A549 (cell line): ENCODE results near the gene GALNT14.

Experiments
- CEBPB ChIP-seq, 2 experiments: fragments of >200 bp in 1 of 2; sonication (Bioruptor Twin) in 1 of 2; formaldehyde crosslinking in 1 of 2; IDR thresholded peaks; 2 replicates each; pipeline ENCODE4 v1.6.1; 2012 to 2016
- EP300 ChIP-seq, 2 experiments: fragments of >200 bp; sonication (Bioruptor Twin); formaldehyde crosslinking; IDR thresholded peaks; 2 replicates in 1 of 2; 3 replicates in 1 of 2; pipeline ENCODE4 v1.6.1; 2016 to 2017
- FOXS1 ChIP-seq: fragments of 250-450 bp; sonication (Bioruptor Pico); IDR thresholded peaks from 2 replicates; pipeline ENCODE4 v1.5.0; 2020; ENCODE audit warnings: mild to moderate bottlenecking, moderate library complexity
- HOXB13 ChIP-seq: fragments of 250-450 bp; sonication (Bioruptor Pico); IDR thresholded peaks from 2 replicates; pipeline ENCODE4 v1.5.0; 2020; ENCODE audit warnings: low read depth, mild to moderate bottlenecking, moderate library complexity
- KDM1A ChIP-seq: fragments of 200-600 bp; sonication (generic); IDR thresholded peaks from 2 replicates; pipeline ENCODE4 v1.6.1; 2016; ENCODE audit warnings: low read depth, mild to moderate bottlenecking
- MAZ ChIP-seq: fragments of 150-350 bp; IDR thresholded peaks from 2 replicates; pipeline ENCODE4 v1.6.1; 2014; ENCODE audit warnings: antibody characterized with exemption, low read depth, low read length, borderline replicate concordance
- MYC ChIP-seq: IDR thresholded peaks from 2 replicates; pipeline ENCODE4 v1.6.1; 2012; ENCODE audit warnings: mild to moderate bottlenecking, inconsistent platforms, low read length, improper control_type of control experiment, borderline replicate concordance
- NR3C1 ChIP-seq: fragments of >200 bp; sonication (Bioruptor Twin); formaldehyde crosslinking; IDR thresholded peaks from 3 replicates; pipeline ENCODE4 v1.6.1; 2017
- POLR2A ChIP-seq: IDR thresholded peaks from 2 replicates; pipeline ENCODE4 v1.6.1; 2012; ENCODE audit warnings: mild to moderate bottlenecking, low read length
- RAD21 ChIP-seq, 2 experiments: fragments of >200 bp in 1 of 2; sonication (Bioruptor Twin) in 1 of 2; formaldehyde crosslinking in 1 of 2; IDR thresholded peaks in 1 of 2; conservative IDR thresholded peaks in 1 of 2; 2 replicates in 1 of 2; 3 replicates in 1 of 2; pipeline ENCODE4 v1.6.1; 2012 to 2018; ENCODE audit warnings: inconsistent platforms in 1 of 2
- SREBF2 ChIP-seq: fragments of 450-650 bp; IDR thresholded peaks from 2 replicates; pipeline ENCODE4 v1.6.1; 2014; ENCODE audit warnings: mild to moderate bottlenecking, moderate library complexity
- TF ChIP-seq, protein P1 (sequence below): fragments of >200 bp; sonication (Bioruptor Twin); formaldehyde crosslinking; IDR thresholded peaks from 3 replicates; pipeline ENCODE4 v1.5.1; 2016
- TF ChIP-seq, protein P2 (sequence below): IDR thresholded peaks from 2 replicates; pipeline ENCODE4 v1.6.1; 2012

DNA sequence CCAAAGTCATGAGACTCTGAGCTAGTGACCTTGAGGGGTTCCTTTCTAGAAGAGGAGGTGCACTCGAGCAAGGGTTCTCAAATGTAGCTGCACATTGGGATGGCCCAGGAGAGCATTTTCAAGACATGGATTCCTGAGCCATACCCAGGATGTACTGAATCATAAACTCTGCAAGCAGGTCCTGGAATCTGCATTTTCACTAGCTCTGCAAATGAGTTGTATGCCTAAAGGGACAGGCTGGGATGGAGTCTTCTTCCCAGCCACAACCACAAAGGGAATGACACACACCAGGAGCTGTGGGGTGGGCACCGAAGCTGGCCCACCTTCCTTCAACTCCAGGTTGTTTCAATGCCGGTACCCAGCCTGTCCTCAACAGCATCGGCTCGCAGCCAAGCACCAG lies 90.6 kb downstream of the GALNT14 start:
- TF ChIP-seq, protein P1, sequence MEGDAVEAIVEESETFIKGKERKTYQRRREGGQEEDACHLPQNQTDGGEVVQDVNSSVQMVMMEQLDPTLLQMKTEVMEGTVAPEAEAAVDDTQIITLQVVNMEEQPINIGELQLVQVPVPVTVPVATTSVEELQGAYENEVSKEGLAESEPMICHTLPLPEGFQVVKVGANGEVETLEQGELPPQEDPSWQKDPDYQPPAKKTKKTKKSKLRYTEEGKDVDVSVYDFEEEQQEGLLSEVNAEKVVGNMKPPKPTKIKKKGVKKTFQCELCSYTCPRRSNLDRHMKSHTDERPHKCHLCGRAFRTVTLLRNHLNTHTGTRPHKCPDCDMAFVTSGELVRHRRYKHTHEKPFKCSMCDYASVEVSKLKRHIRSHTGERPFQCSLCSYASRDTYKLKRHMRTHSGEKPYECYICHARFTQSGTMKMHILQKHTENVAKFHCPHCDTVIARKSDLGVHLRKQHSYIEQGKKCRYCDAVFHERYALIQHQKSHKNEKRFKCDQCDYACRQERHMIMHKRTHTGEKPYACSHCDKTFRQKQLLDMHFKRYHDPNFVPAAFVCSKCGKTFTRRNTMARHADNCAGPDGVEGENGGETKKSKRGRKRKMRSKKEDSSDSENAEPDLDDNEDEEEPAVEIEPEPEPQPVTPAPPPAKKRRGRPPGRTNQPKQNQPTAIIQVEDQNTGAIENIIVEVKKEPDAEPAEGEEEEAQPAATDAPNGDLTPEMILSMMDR: no peak
- no peak for TF ChIP-seq EP300 (IDR thresholded peaks at IDR 0.05)
- TF ChIP-seq, protein P2, sequence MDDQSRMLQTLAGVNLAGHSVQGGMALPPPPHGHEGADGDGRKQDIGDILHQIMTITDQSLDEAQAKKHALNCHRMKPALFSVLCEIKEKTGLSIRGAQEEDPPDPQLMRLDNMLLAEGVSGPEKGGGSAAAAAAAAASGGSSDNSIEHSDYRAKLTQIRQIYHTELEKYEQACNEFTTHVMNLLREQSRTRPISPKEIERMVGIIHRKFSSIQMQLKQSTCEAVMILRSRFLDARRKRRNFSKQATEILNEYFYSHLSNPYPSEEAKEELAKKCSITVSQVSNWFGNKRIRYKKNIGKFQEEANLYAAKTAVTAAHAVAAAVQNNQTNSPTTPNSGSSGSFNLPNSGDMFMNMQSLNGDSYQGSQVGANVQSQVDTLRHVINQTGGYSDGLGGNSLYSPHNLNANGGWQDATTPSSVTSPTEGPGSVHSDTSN: no peak
- TF ChIP-seq POLR2A: no peak
- no peak for TF ChIP-seq RAD21 (conservative IDR thresholded peaks at IDR 0.05 in 1 of 2, IDR thresholded peaks at IDR 0.05 in 1 of 2)
- no peak for TF ChIP-seq SREBF2
- TF ChIP-seq NR3C1: no peak
- no peak for TF ChIP-seq HOXB13 (CRISPR knock-in tag)
- TF ChIP-seq MYC: no peak
- TF ChIP-seq KDM1A: no peak
- TF ChIP-seq MAZ: no peak
- no peak for TF ChIP-seq FOXS1 (CRISPR knock-in tag)
- TF ChIP-seq CEBPB (IDR thresholded peaks at IDR 0.05): no peak
